Epithelial cell of umbilical artery (primary cell): Measurements from ENCODE around the gene ATP10A. TPM values are rescaled to one million over a fixed set of nuclear protein-coding genes. Genes with fewer than 3 reads are reported as not detected.

ENCODE experiments used
- total RNA-seq: library from RNA; depleted of rRNA; stranded (reverse); fragments of >200 nt; gene quantifications from 2 replicates; pipeline ENCODE4 v1.2.3, GENCODE V29; 2014

Gene ATP10A
- not detected in 2 replicates for total RNA-seq

GRCh38 chr15:25863111-25863967 is at the start of gene ATP10A:
Gene ATP10A, minus strand, starts transcription at chr15:25863327. Its CDS starts 231 bp downstream, at chr15:25863096.

